Measurements from ENCODE around the gene CCDC9B.
A peak's percentile ranks its signal among the peaks of the same experiment; 100 is the strongest.

CCDC9B gene

GRCh38 chr15:40357723-40358470 lies 17.2 kb upstream of the CCDC9B start, which contains the start of gene DISP2:
TSS of gene DISP2 (plus strand) at chr15:40358219. CDS start at chr15:40358322, 103 bp downstream.
- FAIRE-seq (no peak), DNase-seq (ENCODE audit: insufficient read length, low spot score) (peak; percentile 95)
- no peak for TF ChIP-seq POLR2A (IDR thresholded peaks at IDR 0.05; ENCODE audit: low read depth, low read length)

- TF ChIP-seq POLR2A (IDR thresholded peaks at IDR 0.05; ENCODE audit: low read depth, low read length) = no peak
- DNase-seq (ENCODE audit: insufficient read length, low spot score) (no peak), FAIRE-seq (no peak)
These were observed 16.5 kb upstream of the CCDC9B start for GRCh38 chr15:40357246-40357645.

GRCh38 chr15:40355976-40356585 lies 15.3 kb upstream of the CCDC9B start:
- no peak for FAIRE-seq
- no peak for DNase-seq (ENCODE audit: insufficient read length, low spot score)

GRCh38 chr15:40354408-40355171 lies 13.9 kb upstream of the CCDC9B start:
- DNase-seq (ENCODE audit: insufficient read length, low spot score) (no peak), FAIRE-seq (no peak)
- TF ChIP-seq POLR2A (IDR thresholded peaks at IDR 0.05; ENCODE audit: low read depth, low read length) = no peak

More at GRCh38 chr15:40355976-40356585, 15.3 kb upstream of the CCDC9B start:
- no peak for TF ChIP-seq POLR2A (IDR thresholded peaks at IDR 0.05; ENCODE audit: low read depth, low read length)

GRCh38 chr15:40353697-40354096 lies 13.0 kb upstream of the CCDC9B start:
- FAIRE-seq = no peak
- no peak for DNase-seq (ENCODE audit: insufficient read length, low spot score)
- TF ChIP-seq POLR2A (IDR thresholded peaks at IDR 0.05; ENCODE audit: low read depth, low read length) = no peak

GRCh38 chr15:40352281-40352901 lies 11.7 kb upstream of the CCDC9B start:
- TF ChIP-seq POLR2A (IDR thresholded peaks at IDR 0.05; ENCODE audit: low read depth, low read length) = no peak

GRCh38 chr15:40349163-40349562 lies 8.4 kb upstream of the CCDC9B start:
- no peak for TF ChIP-seq POLR2A (IDR thresholded peaks at IDR 0.05; ENCODE audit: low read depth, low read length)
- FAIRE-seq = no peak
- no peak for DNase-seq (ENCODE audit: insufficient read length, low spot score)

More at GRCh38 chr15:40352281-40352901, 11.7 kb upstream of the CCDC9B start:
- DNase-seq (ENCODE audit: insufficient read length, low spot score) = no peak
- FAIRE-seq = no peak

- TF ChIP-seq POLR2A (IDR thresholded peaks at IDR 0.05; ENCODE audit: low read depth, low read length) = no peak
- DNase-seq (ENCODE audit: insufficient read length, low spot score) = no peak
- FAIRE-seq = no peak
These were observed 7.7 kb upstream of the CCDC9B start for GRCh38 chr15:40348474-40348870.

- TF ChIP-seq POLR2A (IDR thresholded peaks at IDR 0.05; ENCODE audit: low read depth, low read length) = no peak
- FAIRE-seq (no peak), DNase-seq (ENCODE audit: insufficient read length, low spot score) (no peak)
These were observed 7.1 kb upstream of the CCDC9B start for GRCh38 chr15:40347559-40348473.

GRCh38 chr15:40346579-40347558 lies 6.1 kb upstream of the CCDC9B start:
- TF ChIP-seq POLR2A (IDR thresholded peaks at IDR 0.05; ENCODE audit: low read depth, low read length) = no peak
- FAIRE-seq (no peak), DNase-seq (ENCODE audit: insufficient read length, low spot score) (no peak)

- DNase-seq (ENCODE audit: insufficient read length, low spot score) = no peak
- no peak for FAIRE-seq
- TF ChIP-seq POLR2A (IDR thresholded peaks at IDR 0.05; ENCODE audit: low read depth, low read length) = no peak
These were observed 5.3 kb upstream of the CCDC9B start for GRCh38 chr15:40345867-40346578.

Measured in H54 (cell line).